Right kidney (tissue), 1 donor: ENCODE data around the gene CIDEB.
"Not testable (repeated sequence)": the region's sequence is repeated elsewhere in the genome, so short reads cannot be mapped to it uniquely, and the experiment has no call there.

ENCODE experiments used
- DNase-seq: peaks from one replicate; pipeline ENCODE4 v3.0.0-alpha.2; 2016

The CIDEB gene

GRCh38 chr14:24334431-24335291 lies 26.9 kb upstream of the CIDEB start, which contains the start of gene ADCY4:
ADCY4 (minus strand) TSS chr14:24335071; CDS start chr14:24334652, 419 bp downstream.
- peak; percentile 80 for DNase-seq

- DNase-seq: peak; percentile 77
Measured at GRCh38 chr14:24332268-24332993, 24.7 kb upstream of the CIDEB start.

GRCh38 chr14:24331731-24332267 lies 24.0 kb upstream of the CIDEB start:
- peak; percentile 60 for DNase-seq

DNA sequence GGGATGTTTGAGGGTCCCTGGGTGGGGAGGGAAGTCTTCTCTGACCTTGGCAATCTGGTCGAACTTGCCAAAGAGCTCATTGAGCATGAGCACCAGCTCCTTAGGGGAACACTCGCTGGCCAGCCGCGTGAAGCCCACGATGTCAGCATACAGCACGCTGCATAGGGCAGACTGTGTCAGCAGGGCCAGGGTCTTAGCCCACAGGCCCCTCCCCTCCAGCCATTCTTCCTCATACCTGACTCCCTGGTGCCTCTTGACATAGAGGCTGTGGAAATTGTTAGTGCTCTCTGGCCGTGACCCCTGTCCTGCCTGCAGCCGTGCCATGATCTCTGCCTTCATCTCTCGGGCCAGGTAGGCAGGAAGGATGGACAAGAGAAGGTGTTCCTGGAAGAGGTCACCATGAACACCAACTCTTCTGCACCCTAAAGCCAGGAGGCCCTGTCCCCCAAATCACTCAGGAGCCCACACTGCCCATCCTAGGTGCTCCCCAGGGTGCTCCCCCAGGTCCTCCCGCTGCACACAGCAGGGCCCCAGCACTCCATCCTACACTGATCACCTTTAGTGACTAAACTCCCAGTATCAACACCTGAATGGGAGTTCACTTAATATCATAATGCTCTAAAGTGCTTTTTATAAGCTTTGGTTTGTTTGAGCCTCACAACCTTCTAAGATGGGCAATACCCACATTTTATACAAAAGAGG lies 23.3 kb upstream of the CIDEB start:
- DNase-seq: no peak

- DNase-seq: no peak
Measured at GRCh38 chr14:24329736-24330135, 22.0 kb upstream of the CIDEB start.

GRCh38 chr14:24329073-24329663 lies 21.4 kb upstream of the CIDEB start:
- DNase-seq: no peak

DNA sequence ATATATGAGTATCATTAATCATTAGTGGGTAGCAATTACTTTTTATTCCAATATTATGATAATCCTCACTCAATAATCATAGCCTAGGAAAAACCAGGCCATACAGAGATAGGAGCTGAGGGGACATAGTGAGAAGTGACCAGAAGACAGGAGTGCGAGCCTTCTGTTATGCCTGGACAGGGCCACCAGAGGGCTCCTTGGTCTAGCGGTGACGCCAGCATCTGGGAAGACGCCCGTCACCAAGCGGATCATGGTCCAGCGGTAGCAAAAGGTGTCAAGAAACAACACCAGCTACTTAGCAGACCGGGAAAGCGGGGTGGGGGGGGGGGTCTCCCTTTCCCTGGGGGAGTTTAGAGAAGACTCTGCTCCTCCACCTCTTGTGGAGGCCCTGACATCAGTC lies 20.1 kb upstream of the CIDEB start:
- DNase-seq: not testable (repeated sequence)

GRCh38 chr14:24327303-24327702 lies 19.5 kb upstream of the CIDEB start:
- DNase-seq: no peak

DNA sequence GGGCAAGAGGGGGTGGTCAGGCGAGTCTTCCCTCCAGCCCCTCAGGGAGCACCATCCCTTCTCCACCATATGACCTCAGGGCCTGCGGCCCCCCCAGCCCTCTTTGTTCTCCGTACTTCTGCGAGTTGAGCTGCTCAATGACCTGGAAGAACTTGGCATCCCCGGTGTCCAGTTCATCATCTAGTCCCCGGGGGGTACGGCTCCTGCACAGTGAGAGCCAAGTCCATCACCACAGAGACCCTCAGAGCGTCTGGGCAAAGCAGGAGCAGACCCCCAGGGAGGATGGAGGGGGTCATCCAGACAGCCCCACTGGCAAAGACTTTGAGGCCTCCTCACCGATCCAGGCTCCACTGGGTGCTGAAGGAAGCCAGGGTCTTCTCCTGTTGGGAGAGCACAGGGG lies 18.2 kb upstream of the CIDEB start:
- DNase-seq: no peak

GRCh38 chr14:24325041-24325530 lies 17.3 kb upstream of the CIDEB start:
- no peak for DNase-seq

DNA sequence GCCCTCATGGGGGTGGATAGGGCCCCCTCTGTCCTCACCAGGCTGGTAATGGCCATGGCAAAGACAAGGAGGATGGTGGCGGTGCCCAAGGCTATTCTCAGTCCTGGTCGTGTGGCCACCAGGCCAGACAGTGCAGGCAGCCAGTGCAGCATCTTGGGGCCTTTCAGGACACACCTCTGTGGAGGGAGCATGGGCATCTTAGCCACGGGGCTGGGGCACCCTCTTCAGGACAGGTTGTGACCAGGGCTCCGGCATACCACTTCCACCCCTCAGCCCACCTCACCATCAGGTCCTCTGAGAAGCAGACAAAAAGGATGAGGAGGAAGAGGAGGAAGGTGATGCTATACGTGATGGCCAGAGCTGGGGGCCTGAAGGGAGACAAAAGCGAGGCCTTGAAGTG lies 16.2 kb upstream of the CIDEB start:
- DNase-seq: no peak

DNA sequence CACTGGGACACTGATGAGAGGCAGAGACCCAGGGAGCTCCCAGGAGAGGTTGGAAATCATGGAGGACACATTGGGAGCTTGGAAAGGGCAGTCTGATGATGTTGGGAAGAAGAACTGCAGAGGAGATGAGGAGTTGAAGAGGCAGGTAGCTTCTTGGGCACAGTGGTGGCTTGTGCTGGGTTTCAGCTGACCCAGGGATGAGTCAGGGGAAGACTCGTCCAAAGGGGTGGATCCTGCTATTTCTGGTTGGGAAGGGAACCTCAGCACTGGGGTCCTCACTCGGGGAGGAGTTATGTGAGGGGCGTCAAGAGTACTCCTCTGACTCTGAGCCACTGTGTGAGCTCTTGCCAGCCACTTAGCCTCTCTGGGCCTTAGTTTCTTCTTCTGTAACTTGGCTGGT lies 15.6 kb upstream of the CIDEB start:
- no peak for DNase-seq

DNA sequence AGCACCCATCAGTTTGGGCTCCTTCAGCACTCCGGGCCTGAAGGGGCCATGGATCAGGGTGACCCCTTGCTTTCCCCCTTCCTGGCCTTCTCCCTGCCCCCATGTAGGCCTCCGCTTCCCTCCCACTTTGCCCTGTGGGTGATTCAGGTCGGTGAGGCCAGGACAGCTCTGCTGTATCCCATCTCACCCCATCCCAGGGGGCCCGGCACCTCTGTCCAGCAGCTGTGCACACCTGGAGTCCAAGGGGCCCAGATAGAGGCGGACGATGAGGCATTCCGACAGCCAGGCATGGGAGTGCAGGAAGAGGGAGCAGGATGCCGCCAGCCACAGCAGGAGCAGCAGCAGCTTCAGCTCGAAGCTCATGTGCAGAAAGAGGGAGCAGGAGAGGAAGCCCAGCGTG lies 14.9 kb upstream of the CIDEB start:
- no peak for DNase-seq

DNA sequence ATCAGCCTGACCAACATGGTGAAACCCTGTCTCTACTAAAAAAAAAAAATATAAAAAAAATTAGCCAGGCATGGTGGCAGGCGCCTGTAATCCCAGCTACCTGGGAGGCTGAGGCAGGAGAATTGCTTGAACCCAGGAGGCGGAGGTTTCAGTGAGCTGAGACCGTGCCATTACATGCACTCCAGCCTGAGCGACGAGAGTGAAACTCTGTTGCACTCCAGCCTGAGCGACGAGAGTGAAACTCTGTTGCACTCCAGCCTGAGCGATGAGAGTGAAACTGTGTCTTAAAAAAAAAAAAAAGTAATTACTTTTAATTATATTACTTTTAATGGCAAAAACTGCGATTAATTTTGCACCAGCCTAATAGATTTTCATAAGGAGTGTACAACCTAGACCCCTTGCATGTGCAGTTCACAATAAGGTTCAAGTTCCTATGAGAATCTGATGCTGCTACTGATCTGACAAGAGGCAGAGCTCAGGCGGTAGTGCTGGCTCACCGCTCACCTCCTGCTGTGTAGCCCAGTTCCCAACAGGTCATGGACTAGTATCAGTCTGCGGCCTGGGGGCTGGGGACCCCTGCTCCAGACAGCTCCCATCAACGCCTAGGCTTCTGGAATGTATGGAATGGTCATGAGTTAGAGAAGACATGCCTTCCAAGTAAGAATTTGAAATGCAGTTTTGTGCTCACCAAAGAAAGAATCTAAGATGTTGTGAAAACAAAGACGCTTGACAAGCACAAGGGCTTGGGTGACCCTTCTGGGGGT lies 13.6 kb upstream of the CIDEB start:
- DNase-seq: no peak

DNA sequence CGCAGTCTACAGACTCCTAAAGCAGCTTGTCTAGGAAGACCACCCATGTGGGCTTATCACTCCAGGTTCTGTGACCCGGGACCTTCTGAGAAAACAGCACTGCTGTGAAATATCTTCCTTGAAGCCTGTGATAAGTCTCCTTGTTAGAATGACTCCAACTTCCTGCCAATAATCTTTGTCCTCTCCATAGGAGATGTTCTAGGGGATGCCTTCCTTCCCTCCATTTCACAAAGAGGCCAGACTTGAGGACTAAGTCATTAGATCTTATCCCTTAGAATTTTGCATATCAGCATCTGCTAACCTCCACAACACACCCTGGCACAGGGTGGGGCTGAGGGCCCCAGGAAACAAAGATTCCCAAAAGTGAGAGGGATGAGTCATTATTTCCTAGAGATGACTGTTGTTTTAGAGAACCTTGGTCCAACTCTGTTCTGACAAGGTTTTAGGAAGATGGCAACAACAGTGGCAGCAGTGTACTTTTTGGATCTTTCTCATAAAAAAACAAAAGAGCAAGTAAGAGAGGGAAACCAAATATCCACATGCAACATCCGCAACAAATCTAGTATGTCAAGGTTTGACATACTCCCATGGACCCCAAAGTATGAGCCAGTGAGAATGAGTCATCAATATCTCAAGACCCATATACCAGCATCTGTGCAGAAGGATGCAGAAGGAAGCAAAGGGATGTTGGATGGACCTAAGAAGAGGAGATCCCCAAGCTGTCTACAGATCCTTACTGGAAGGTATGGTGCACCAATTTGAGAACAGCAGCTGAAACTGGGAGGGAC lies 9.6 kb upstream of the CIDEB start:
- no peak for DNase-seq

DNA sequence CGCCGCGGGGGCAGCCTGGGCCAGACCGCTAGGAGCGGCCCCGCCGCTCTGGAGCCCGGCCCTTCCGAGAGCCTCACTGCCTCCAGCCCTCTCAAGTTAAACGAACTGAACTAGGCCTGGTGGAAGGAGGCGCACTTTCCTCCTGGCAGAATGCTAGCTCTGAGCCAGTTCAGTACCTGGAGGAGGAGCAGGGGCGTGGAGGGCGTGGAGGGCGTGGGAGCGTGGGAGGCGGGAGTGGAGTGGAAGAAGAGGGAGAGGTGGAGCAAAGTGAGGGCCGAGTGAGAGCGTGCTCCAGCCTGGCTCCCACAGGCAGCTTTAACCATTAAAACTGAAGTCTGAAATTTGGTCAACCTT lies 8.8 kb upstream of the CIDEB start:
- no peak for DNase-seq

GRCh38 chr14:24315807-24316596 lies 8.2 kb upstream of the CIDEB start:
- DNase-seq: peak; percentile 65

DNA sequence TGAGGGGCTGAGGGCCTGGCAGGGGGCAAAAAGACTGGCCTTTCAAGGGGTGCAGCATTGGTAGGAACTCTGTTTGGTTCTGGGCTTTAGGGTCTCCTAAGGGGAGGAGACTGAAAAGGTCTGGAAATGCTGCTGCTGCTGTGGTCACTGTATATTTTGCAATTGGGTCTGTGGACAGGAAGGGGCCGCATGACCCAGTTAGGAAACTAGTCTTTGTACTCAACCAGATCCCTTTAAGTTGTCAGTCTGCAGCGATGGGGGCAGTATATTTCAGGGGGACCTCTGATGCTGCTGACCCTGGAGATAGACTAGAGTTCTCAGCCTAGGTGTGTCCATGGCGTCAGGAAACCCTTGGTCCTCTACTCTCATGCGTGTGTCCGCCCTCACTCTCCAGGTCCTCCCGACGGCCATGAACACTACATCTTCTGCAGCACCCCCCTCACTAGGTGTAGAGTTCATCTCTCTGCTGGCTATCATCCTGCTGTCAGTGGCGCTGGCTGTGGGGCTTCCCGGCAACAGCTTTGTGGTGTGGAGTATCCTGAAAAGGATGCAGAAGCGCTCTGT lies 7.5 kb upstream of the CIDEB start:
- no peak for DNase-seq
